GM23338 (cell line): ENCODE results near the gene MYOM3. TPM values are rescaled to one million over a fixed set of nuclear protein-coding genes. Genes with fewer than 3 reads are reported as not detected.
"Not testable (repeated sequence)": the region's sequence is repeated elsewhere in the genome, so short reads cannot be mapped to it uniquely, and the experiment has no call there.

Source experiments
- ATAC-seq: fragments of 200-7000 bp; cut with Tn5 transposase; 3 replicates; pipeline ENCODE4 v1.9.1; 2020
- DNase-seq: peaks from one replicate; pipeline ENCODE4 v3.0.0-alpha.2; 2015; ENCODE audit warnings: low spot score
- H2AFZ ChIP-seq: fragments of 200-600 bp; sonication (generic); 2 replicates; pipeline ENCODE4 v1.8.0; 2016; ENCODE audit warnings: antibody characterized with exemption, mild to moderate bottlenecking, moderate library complexity
- H3F3A ChIP-seq: fragments of 200-600 bp; sonication (generic); replicated peaks from 2 replicates; pipeline ENCODE4 v1.8.0; 2017; ENCODE audit warnings: antibody characterized with exemption, mixed run types, low read depth
- H3K27ac ChIP-seq: fragments of 200-600 bp; sonication (generic); 2 replicates; pipeline ENCODE4 v1.6.1; 2016; ENCODE audit warnings: low read depth
- H3K27me3 ChIP-seq: fragments of 200-600 bp; sonication (generic); 2 replicates; pipeline ENCODE4 v1.8.0; 2016; ENCODE audit warnings: mild to moderate bottlenecking, mixed run types, moderate library complexity; ENCODE audit not compliant: insufficient read depth
- H3K36me3 ChIP-seq: fragments of 200-600 bp; sonication (generic); 2 replicates; pipeline ENCODE4 v1.8.0; 2016; ENCODE audit warnings: mild to moderate bottlenecking; ENCODE audit not compliant: insufficient read depth
- H3K4me1 ChIP-seq: fragments of 200-600 bp; sonication (generic); 2 replicates; pipeline ENCODE4 v1.8.0; 2016; ENCODE audit warnings: mild to moderate bottlenecking, moderate library complexity; ENCODE audit not compliant: insufficient read depth
- H3K4me2 ChIP-seq: fragments of 200-600 bp; sonication (generic); 2 replicates; pipeline ENCODE4 v1.7.1; 2017; ENCODE audit warnings: mixed run types
- H3K4me3 ChIP-seq: fragments of 200-600 bp; sonication (generic); 2 replicates; pipeline ENCODE4 v1.6.1; 2016; ENCODE audit warnings: mixed run types
- H3K79me2 ChIP-seq: fragments of 200-600 bp; sonication (generic); replicated peaks from 2 replicates; pipeline ENCODE4 v1.8.0; 2017; ENCODE audit warnings: mild to moderate bottlenecking; ENCODE audit not compliant: insufficient read depth
- H3K9me2 ChIP-seq: fragments of 200-600 bp; sonication (generic); 2 replicates; pipeline ENCODE4 v1.8.0; 2017; ENCODE audit not compliant: insufficient read depth
- H4K20me1 ChIP-seq: fragments of 200-600 bp; sonication (generic); replicated peaks from 2 replicates; pipeline ENCODE4 v1.8.0; 2017; ENCODE audit warnings: mild to moderate bottlenecking; ENCODE audit not compliant: insufficient read depth
- H3K27ac Mint-ChIP-seq: 2 replicates; pipeline ENCODE4 v1.8.0; 2020; ENCODE audit warnings: inconsistent platforms, mild to moderate bottlenecking, moderate library complexity, mixed read lengths
- H3K27me3 Mint-ChIP-seq: 3 replicates; pipeline ENCODE4 v1.8.0; 2022; ENCODE audit warnings: low read depth, mild to moderate bottlenecking, moderate library complexity, mixed read lengths, inconsistent platforms; ENCODE audit not compliant: insufficient read depth, poor library complexity
- H3K36me3 Mint-ChIP-seq: 3 replicates; pipeline ENCODE4 v1.8.0; 2021; ENCODE audit warnings: low read depth, mild to moderate bottlenecking, inconsistent platforms, moderate library complexity, mixed read lengths
- H3K4me1 Mint-ChIP-seq: 3 replicates; pipeline ENCODE4 v1.8.0; 2020; ENCODE audit warnings: mild to moderate bottlenecking, inconsistent platforms, mixed read lengths
- H3K4me3 Mint-ChIP-seq: 3 replicates; pipeline ENCODE4 v1.8.0; 2021; ENCODE audit warnings: moderate library complexity, mild to moderate bottlenecking, inconsistent platforms, mixed read lengths
- H3K9me3 Mint-ChIP-seq: 3 replicates; pipeline ENCODE4 v1.8.0; 2020; ENCODE audit warnings: moderate library complexity, mild to moderate bottlenecking, inconsistent platforms, mixed read lengths
- STAT1 ChIP-seq: IDR thresholded peaks from one replicate; pipeline ENCODE4 v1.6.1; 2016; ENCODE audit warnings: antibody characterized with exemption; ENCODE audit not compliant: unreplicated experiment
- polyA plus RNA-seq: library from polyadenylated mRNA; unstranded; fragments of >200 nt; fragmentation: Nextera tagmentation; extraction: Ambion mirVana; gene quantifications from 2 replicates; pipeline ENCODE4 v1.2.1, GENCODE V29; 2016
- total RNA-seq: library from RNA; depleted of rRNA; stranded (reverse); fragments of >200 nt; shearing (Covaris generic); gene quantifications from 2 replicates; pipeline ENCODE4 v1.2.3, GENCODE V29; 2014
- TF ChIP-seq, protein P1 (sequence below): fragments of 250-450 bp; sonication (Bioruptor Pico); IDR thresholded peaks from 2 replicates; pipeline ENCODE4 v1.5.0; 2020; ENCODE audit warnings: mild to moderate bottlenecking, moderate library complexity
- TF ChIP-seq, protein P2 (sequence below), 2 experiments: fragments of 200-600 bp in 1 of 2; sonication (generic) in 1 of 2; conservative IDR thresholded peaks; 2 replicates each; pipeline versions ENCODE4 v1.5.1 to v1.6.1; 2016 to 2017; ENCODE audit warnings: antibody characterized with exemption in 2 of 2, low read depth in 2 of 2, mild to moderate bottlenecking in 2 of 2, moderate library complexity in 1 of 2

Gene MYOM3
- total and polyA plus RNA-seq, 2 experiments from 2014 or later: not detected

DNA sequence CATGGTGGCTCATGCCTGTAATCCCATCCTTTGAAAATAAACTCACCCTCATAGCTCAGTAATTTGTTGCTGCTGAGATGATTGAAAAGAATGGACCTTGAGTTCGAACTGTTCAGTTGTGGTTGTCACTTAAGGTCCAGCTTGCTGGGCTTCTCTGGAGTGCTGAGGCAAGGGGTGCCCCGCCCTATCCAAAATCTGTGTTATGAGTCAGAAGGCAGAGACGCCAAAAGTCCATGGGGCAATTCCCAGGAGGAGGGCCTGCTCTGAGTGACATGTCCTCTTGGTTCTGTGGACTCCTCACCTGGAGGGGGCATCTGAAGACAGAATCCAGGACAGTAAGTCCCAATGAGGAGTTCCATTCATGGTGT lies 64.8 kb downstream of the MYOM3 start (continued):
- TF ChIP-seq, protein P1, sequence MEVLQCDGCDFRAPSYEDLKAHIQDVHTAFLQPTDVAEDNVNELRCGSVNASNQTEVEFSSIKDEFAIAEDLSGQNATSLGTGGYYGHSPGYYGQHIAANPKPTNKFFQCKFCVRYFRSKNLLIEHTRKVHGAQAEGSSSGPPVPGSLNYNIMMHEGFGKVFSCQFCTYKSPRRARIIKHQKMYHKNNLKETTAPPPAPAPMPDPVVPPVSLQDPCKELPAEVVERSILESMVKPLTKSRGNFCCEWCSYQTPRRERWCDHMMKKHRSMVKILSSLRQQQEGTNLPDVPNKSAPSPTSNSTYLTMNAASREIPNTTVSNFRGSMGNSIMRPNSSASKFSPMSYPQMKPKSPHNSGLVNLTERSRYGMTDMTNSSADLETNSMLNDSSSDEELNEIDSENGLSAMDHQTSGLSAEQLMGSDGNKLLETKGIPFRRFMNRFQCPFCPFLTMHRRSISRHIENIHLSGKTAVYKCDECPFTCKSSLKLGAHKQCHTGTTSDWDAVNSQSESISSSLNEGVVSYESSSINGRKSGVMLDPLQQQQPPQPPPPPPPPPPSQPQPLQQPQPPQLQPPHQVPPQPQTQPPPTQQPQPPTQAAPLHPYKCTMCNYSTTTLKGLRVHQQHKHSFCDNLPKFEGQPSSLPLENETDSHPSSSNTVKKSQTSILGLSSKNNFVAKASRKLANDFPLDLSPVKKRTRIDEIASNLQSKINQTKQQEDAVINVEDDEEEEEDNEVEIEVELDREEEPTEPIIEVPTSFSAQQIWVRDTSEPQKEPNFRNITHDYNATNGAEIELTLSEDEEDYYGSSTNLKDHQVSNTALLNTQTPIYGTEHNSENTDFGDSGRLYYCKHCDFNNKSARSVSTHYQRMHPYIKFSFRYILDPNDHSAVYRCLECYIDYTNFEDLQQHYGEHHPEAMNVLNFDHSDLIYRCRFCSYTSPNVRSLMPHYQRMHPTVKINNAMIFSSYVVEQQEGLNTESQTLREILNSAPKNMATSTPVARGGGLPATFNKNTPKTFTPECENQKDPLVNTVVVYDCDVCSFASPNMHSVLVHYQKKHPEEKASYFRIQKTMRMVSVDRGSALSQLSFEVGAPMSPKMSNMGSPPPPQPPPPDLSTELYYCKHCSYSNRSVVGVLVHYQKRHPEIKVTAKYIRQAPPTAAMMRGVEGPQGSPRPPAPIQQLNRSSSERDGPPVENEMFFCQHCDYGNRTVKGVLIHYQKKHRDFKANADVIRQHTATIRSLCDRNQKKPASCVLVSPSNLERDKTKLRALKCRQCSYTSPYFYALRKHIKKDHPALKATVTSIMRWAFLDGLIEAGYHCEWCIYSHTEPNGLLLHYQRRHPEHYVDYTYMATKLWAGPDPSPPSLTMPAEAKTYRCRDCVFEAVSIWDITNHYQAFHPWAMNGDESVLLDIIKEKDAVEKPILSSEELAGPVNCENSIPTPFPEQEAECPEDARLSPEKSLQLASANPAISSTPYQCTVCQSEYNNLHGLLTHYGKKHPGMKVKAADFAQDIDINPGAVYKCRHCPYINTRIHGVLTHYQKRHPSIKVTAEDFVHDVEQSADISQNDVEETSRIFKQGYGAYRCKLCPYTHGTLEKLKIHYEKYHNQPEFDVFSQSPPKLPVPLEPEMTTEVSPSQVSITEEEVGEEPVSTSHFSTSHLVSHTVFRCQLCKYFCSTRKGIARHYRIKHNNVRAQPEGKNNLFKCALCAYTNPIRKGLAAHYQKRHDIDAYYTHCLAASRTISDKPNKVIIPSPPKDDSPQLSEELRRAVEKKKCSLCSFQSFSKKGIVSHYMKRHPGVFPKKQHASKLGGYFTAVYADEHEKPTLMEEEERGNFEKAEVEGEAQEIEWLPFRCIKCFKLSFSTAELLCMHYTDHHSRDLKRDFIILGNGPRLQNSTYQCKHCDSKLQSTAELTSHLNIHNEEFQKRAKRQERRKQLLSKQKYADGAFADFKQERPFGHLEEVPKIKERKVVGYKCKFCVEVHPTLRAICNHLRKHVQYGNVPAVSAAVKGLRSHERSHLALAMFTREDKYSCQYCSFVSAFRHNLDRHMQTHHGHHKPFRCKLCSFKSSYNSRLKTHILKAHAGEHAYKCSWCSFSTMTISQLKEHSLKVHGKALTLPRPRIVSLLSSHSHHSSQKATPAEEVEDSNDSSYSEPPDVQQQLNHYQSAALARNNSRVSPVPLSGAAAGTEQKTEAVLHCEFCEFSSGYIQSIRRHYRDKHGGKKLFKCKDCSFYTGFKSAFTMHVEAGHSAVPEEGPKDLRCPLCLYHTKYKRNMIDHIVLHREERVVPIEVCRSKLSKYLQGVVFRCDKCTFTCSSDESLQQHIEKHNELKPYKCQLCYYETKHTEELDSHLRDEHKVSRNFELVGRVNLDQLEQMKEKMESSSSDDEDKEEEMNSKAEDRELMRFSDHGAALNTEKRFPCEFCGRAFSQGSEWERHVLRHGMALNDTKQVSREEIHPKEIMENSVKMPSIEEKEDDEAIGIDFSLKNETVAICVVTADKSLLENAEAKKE (CRISPR knock-in tag): no peak
- TF ChIP-seq STAT1: no peak

DNA sequence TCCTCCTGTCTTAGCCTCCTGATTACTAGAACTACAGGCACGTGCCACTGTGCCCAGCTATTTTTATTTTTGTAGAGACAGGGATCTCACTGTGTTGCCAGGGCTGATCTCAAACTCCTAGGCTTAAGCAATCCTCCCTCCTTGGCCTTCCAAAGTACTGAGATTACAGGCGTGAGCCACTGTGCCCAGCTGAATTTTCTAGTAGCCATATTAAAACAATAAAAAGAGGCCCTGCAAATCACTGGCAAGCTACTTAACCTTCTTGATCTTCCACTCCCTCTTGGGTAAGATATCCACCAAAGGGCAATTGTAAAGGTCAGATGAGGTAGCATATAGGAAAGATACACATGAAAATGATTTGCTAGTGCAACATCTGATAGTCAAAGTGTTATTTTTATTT lies 66.2 kb downstream of the MYOM3 start:
- H3F3A ChIP-seq: no peaks in the 10 kb centered on the region
- Mint-ChIP-seq H3K9me3 (no peaks in the 10 kb centered on the region), H3K4me1 (no peaks in the 10 kb centered on the region), H3K27me3 (peaks cover 2% of the 10 kb centered on the region), H3K4me3 (no peak overlapping the region), H3K36me3 (no peaks in the 10 kb centered on the region), H3K27ac (no peak overlapping the region)
- ATAC-seq (no peak), DNase-seq (no peak)
- H4K20me1 ChIP-seq: no peaks in the 10 kb centered on the region
- 0 out of 2 replicates have a peak overlapping the region, but pooled peaks have one; percentile 23 for H2AFZ ChIP-seq
- H3K4me2 ChIP-seq: no peak overlapping the region
- no peaks in the 10 kb centered on the region for H3K36me3 ChIP-seq
- no peak overlapping the region for H3K27ac ChIP-seq
- no peaks in the 10 kb centered on the region for H3K9me2 ChIP-seq
- TF ChIP-seq, protein P2, sequence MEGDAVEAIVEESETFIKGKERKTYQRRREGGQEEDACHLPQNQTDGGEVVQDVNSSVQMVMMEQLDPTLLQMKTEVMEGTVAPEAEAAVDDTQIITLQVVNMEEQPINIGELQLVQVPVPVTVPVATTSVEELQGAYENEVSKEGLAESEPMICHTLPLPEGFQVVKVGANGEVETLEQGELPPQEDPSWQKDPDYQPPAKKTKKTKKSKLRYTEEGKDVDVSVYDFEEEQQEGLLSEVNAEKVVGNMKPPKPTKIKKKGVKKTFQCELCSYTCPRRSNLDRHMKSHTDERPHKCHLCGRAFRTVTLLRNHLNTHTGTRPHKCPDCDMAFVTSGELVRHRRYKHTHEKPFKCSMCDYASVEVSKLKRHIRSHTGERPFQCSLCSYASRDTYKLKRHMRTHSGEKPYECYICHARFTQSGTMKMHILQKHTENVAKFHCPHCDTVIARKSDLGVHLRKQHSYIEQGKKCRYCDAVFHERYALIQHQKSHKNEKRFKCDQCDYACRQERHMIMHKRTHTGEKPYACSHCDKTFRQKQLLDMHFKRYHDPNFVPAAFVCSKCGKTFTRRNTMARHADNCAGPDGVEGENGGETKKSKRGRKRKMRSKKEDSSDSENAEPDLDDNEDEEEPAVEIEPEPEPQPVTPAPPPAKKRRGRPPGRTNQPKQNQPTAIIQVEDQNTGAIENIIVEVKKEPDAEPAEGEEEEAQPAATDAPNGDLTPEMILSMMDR (conservative IDR thresholded peaks at IDR 0.05; ENCODE audit: low read depth in 2 of 2): no peak
- H3K4me1 ChIP-seq: no peaks in the 10 kb centered on the region
- H3K27me3 ChIP-seq: no peaks in the 10 kb centered on the region
- no peak overlapping the region for H3K4me3 ChIP-seq
- H3K79me2 ChIP-seq: no peaks in the 10 kb centered on the region

DNA sequence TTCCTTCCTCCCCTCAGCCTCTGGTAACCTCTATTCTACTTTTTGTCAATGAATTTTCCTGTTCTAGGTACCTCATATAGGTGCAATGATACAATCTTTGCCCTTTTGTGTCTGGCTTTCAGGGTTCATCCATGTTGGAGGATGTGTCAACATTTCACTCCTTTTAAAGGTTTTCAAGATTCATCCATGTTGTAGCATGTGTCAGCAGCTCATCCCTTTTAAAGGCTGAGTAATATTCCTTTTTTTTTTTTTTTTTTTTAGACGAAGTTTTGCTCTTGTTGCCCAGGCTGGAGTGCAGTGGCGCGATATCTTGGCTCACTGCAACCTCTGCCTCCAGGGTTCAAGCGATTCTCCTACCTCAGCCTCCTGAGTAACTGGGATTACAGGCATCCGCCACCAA lies 67.3 kb downstream of the MYOM3 start:
- not testable (repeated sequence) for H3K79me2 ChIP-seq, H3K4me1 ChIP-seq, H3K9me3 Mint-ChIP-seq, H4K20me1 ChIP-seq, H3K36me3 ChIP-seq, H3K27me3 ChIP-seq, H3K4me2 ChIP-seq, DNase-seq, H3F3A ChIP-seq, H3K27ac Mint-ChIP-seq, ATAC-seq, H3K4me3 ChIP-seq, H3K4me3 Mint-ChIP-seq, H3K4me1 Mint-ChIP-seq, H3K27ac ChIP-seq, H3K36me3 Mint-ChIP-seq, H3K9me2 ChIP-seq, H2AFZ ChIP-seq, H3K27me3 Mint-ChIP-seq
